SK-N-SH (cell line): ENCODE results near the gene ARMC9. TPM values are rescaled to one million over a fixed set of nuclear protein-coding genes. Genes with fewer than 3 reads are reported as not detected.
"Not testable (repeated sequence)": the region's sequence is repeated elsewhere in the genome, so short reads cannot be mapped to it uniquely, and the experiment has no call there.

Experiments used
- CTCF ChIA-PET: fragments of 300-600, 350-600 bp; formaldehyde crosslinking; extraction: SDS; loops from one replicate; lab custom pipeline; 2021; lab: Yijun Ruan, JAX
- POLR2A ChIA-PET: fragments of 350-600 bp; sonication (Branson Sonifier 250); formaldehyde crosslinking; extraction: SDS; loops from one replicate; lab custom pipeline; 2020; ENCODE audit warnings: antibody characterized with exemption, inconsistent platforms; lab: Yijun Ruan, JAX
- DNase-seq: peaks from one replicate; pipeline ENCODE4 v3.0.0; 2012
- H2AFZ ChIP-seq: fragments of 200-600 bp; sonication (generic); 2 replicates; pipeline ENCODE4 v1.8.1; 2016; ENCODE audit warnings: antibody characterized with exemption, mild to moderate bottlenecking, low read depth
- H3F3A ChIP-seq: fragments of 200-600 bp; sonication (generic); replicated peaks from 2 replicates; pipeline ENCODE3; 2016; ENCODE audit warnings: antibody characterized with exemption, mild to moderate bottlenecking; ENCODE audit not compliant: insufficient read depth
- H3K27ac ChIP-seq, 2 experiments: fragments of 200-500 bp in 1 of 2; fragments of 200-600 bp in 1 of 2; sonication (Bioruptor generic) in 1 of 2; sonication (generic), shearing (Covaris generic) in 1 of 2; 2 replicates each; pipeline versions ENCODE4 v1.5.1 to v1.6.1; 2014 to 2016; ENCODE audit warnings: low read depth in 2 of 2, inconsistent platforms in 1 of 2, low read length in 1 of 2, mild to moderate bottlenecking in 1 of 2, mixed read lengths in 1 of 2
- H3K27me3 ChIP-seq: fragments of 200-600 bp; sonication (generic), shearing (Covaris generic); 2 replicates; pipeline ENCODE4 v1.6.1; 2016; ENCODE audit warnings: mixed run types; ENCODE audit not compliant: insufficient read depth
- H3K36me3 ChIP-seq, 2 experiments: fragments of 200-500 bp in 1 of 2; fragments of 200-600 bp in 1 of 2; sonication (Bioruptor generic) in 1 of 2; sonication (generic) in 1 of 2; replicated peaks in 1 of 2; 2 replicates each; pipeline versions ENCODE3 to v1.5.1; 2014 to 2016; ENCODE audit warnings: low read length in 1 of 2, mild to moderate bottlenecking in 1 of 2; ENCODE audit not compliant: insufficient read depth in 2 of 2, control insufficient read depth in 1 of 2
- H3K4me1 ChIP-seq, 2 experiments: fragments of 200-500 bp in 1 of 2; fragments of 200-600 bp in 1 of 2; sonication (Bioruptor generic) in 1 of 2; sonication (generic), shearing (Covaris generic) in 1 of 2; 2 replicates each; pipeline versions ENCODE4 v1.5.1 to v1.6.1; 2014 to 2016; ENCODE audit warnings: low read depth in 1 of 2, low read length in 1 of 2, mixed run types in 1 of 2; ENCODE audit not compliant: insufficient read depth in 2 of 2, control insufficient read depth in 1 of 2
- H3K4me2 ChIP-seq: fragments of 200-600 bp; sonication (generic), shearing (Covaris generic); 2 replicates; pipeline ENCODE4 v1.6.1; 2017; ENCODE audit warnings: mixed run types
- H3K4me3 ChIP-seq, 2 experiments: fragments of 200-500 bp in 1 of 2; fragments of 200-600 bp in 1 of 2; sonication (Bioruptor generic) in 1 of 2; sonication (generic), shearing (Covaris generic) in 1 of 2; 2 replicates each; pipeline versions ENCODE4 v1.5.1 to v1.8.1; 2014 to 2016; ENCODE audit warnings: low read depth in 2 of 2, inconsistent platforms in 1 of 2, low read length in 1 of 2, mild to moderate bottlenecking in 1 of 2, mixed read lengths in 1 of 2, moderate library complexity in 1 of 2
- H3K79me2 ChIP-seq: fragments of 200-600 bp; sonication (generic); 2 replicates; pipeline ENCODE4 v1.8.1; 2017; ENCODE audit warnings: mild to moderate bottlenecking; ENCODE audit not compliant: insufficient read depth
- H3K9ac ChIP-seq: fragments of 200-600 bp; sonication (generic); 2 replicates; pipeline ENCODE4 v1.6.1; 2017; ENCODE audit warnings: mixed run types
- H3K9me2 ChIP-seq: fragments of 200-600 bp; sonication (generic); 2 replicates; pipeline ENCODE4 v1.6.1; 2017; ENCODE audit warnings: mixed run types
- H3K9me3 ChIP-seq: fragments of 200-600 bp; sonication (generic); 2 replicates; pipeline ENCODE4 v1.6.1; 2017; ENCODE audit warnings: mixed run types, mild to moderate bottlenecking, moderate library complexity
- H4K20me1 ChIP-seq: fragments of 200-600 bp; sonication (generic); 2 replicates; pipeline ENCODE4 v1.6.1; 2017; ENCODE audit warnings: mild to moderate bottlenecking, mixed run types; ENCODE audit not compliant: insufficient read depth
- CHD2 ChIP-seq: fragments of 150-350 bp; IDR thresholded peaks from 2 replicates; pipeline ENCODE4 v1.6.1; 2018; ENCODE audit warnings: low read length; ENCODE audit not compliant: partially characterized antibody
- ELF1 ChIP-seq: IDR thresholded peaks from 2 replicates; pipeline ENCODE4 v1.4.0; 2012
- EP300 ChIP-seq, 2 experiments: IDR thresholded peaks; 2 replicates each; pipeline versions ENCODE4 v1.4.0 to v1.6.1; 2012; ENCODE audit warnings: borderline replicate concordance in 1 of 2, low read depth in 1 of 2, low read length in 1 of 2
- EZH2phosphoT487 ChIP-seq: fragments of 200-600 bp; sonication (generic); IDR thresholded peaks from 2 replicates; pipeline ENCODE4 v1.6.1; 2017; ENCODE audit warnings: low read depth, mixed run types, mild to moderate bottlenecking, antibody characterized with exemption, moderate library complexity, borderline replicate concordance
- FOSL2 ChIP-seq: IDR thresholded peaks from 2 replicates; pipeline ENCODE4 v1.4.0; 2012; ENCODE audit warnings: low read depth, mild to moderate bottlenecking, moderate library complexity, borderline replicate concordance
- FOXM1 ChIP-seq: IDR thresholded peaks from 2 replicates; pipeline ENCODE4 v1.4.0; 2012; ENCODE audit warnings: low read depth, mild to moderate bottlenecking
- IRF3 ChIP-seq: fragments of 150-350 bp; IDR thresholded peaks from 2 replicates; pipeline ENCODE4 v1.6.1; 2016; ENCODE audit warnings: mild to moderate bottlenecking, low read depth, low read length
- NFIC ChIP-seq: IDR thresholded peaks from 2 replicates; pipeline ENCODE4 v1.4.0; 2012; ENCODE audit warnings: borderline replicate concordance
- NRF1 ChIP-seq: IDR thresholded peaks from 2 replicates; pipeline ENCODE4 v1.6.1; 2012; ENCODE audit warnings: low read depth, mild to moderate bottlenecking, low read length
- POLR2AphosphoS5 ChIP-seq: IDR thresholded peaks from 2 replicates; pipeline ENCODE4 v1.6.1; 2012; ENCODE audit warnings: low read depth, low read length
- RAD21 ChIP-seq: IDR thresholded peaks from 2 replicates; pipeline ENCODE4 v1.6.1; 2012; ENCODE audit warnings: mild to moderate bottlenecking, low read length
- SIN3A ChIP-seq: IDR thresholded peaks from 2 replicates; pipeline ENCODE4 v1.6.1; 2012; ENCODE audit warnings: low read depth, mild to moderate bottlenecking, low read length, moderate library complexity, borderline replicate concordance
- TCF12 ChIP-seq: IDR thresholded peaks from 2 replicates; pipeline ENCODE4 v1.4.0; 2012
- TEAD4 ChIP-seq: IDR thresholded peaks from 2 replicates; pipeline ENCODE4 v1.4.0; 2012; ENCODE audit warnings: mild to moderate bottlenecking, borderline replicate concordance; ENCODE audit not compliant: insufficient read depth
- YY1 ChIP-seq: IDR thresholded peaks from 2 replicates; pipeline ENCODE4 v1.4.0; 2012; ENCODE audit warnings: low read depth, mild to moderate bottlenecking
- WGBS: methylation state at CpG from one replicate; pipeline ENCODE4 v1.1.6; 2017; ENCODE audit warnings: low lambda C conversion rate; 5-methylcytosine and 5-hydroxymethylcytosine counted together
- polyA plus RNA-seq, 3 experiments: library from polyadenylated mRNA; depleted of rRNA; stranded (reverse); fragments of >200 nt; gene quantifications; 2 replicates each; pipeline ENCODE4 v1.2.3, GENCODE V29; 2012

ARMC9 gene
- polyA plus RNA-seq, 1 of the 3 experiments (the other 2 are of a cell fraction), result 25.3 TPM

- Histone ChIP-seq H3K4me3 (no peak overlapping the region), H3K79me2 (no peaks in the 10 kb centered on the region), H4K20me1 (no peaks in the 10 kb centered on the region), H3K36me3 (peaks cover 2 to 17% of the 10 kb centered on the region in 2 experiments), H3K9me2 (no peaks in the 10 kb centered on the region), H3K27ac (no peak overlapping the region), H3K9me3 (no peaks in the 10 kb centered on the region), H3K27me3 (no peaks in the 10 kb centered on the region), H3K9ac (no peak overlapping the region), H2AFZ (no peak overlapping the region), H3K4me1 (peaks cover 5 to 10% of the 10 kb centered on the region in 2 experiments)
- 93% methylated on average over 11 of the region's 11 CpGs for WGBS
- ChIA-PET POLR2A (no interaction called here), CTCF (no interaction called here)
- no peak for DNase-seq
- TF ChIP-seq TEAD4 (no peak), EZH2phosphoT487 (no peak), FOXM1 (no peak), TCF12 (no peak)
- TF ChIP-seq, all 33 proteins: peak for 0
- no peak overlapping the region for H3K4me2 ChIP-seq
- peaks cover 3% of the 10 kb centered on the region for H3F3A ChIP-seq
Measured at GRCh38 chr2:231177156-231178025, 21.0 kb upstream of the ARMC9 start.

GRCh38 chr2:231178805-231179204 lies 19.6 kb upstream of the ARMC9 start:
- H3K79me2 ChIP-seq, H3K4me3 ChIP-seq, H4K20me1 ChIP-seq, H3K27me3 ChIP-seq, H3F3A ChIP-seq, POLR2A ChIA-PET, H2AFZ ChIP-seq, DNase-seq, H3K9me3 ChIP-seq, H3K9me2 ChIP-seq, H3K9ac ChIP-seq, H3K4me2 ChIP-seq, H3K27ac ChIP-seq: not testable (repeated sequence)
- H3K36me3 ChIP-seq, result peaks cover 0 to 10% of the 10 kb centered on the region in 2 experiments
- CTCF ChIA-PET, result interaction anchor here (3.9 kb wide), 1 partner anchor 13 kb away, joined by 15 read pairs; no protein-coding TSS in a partner anchor
- WGBS, result 94% methylated on average over 5 of the region's 5 CpGs
- H3K4me1 ChIP-seq, result peaks cover 5 to 12% of the 10 kb centered on the region in 2 experiments

GRCh38 chr2:231181860-231182512 lies 16.4 kb upstream of the ARMC9 start:
- no peaks in the 10 kb centered on the region for H3K79me2 ChIP-seq
- H3K9me2 ChIP-seq, result no peaks in the 10 kb centered on the region
- H3K4me3 ChIP-seq, result no peak overlapping the region
- WGBS, result 75% methylated on average over 9 of the region's 12 CpGs
- H3K4me2 ChIP-seq, result no peak overlapping the region
- no peak overlapping the region for H3K27ac ChIP-seq
- no peaks in the 10 kb centered on the region for H3K9me3 ChIP-seq
- no peak for DNase-seq
- no peaks in the 10 kb centered on the region for H4K20me1 ChIP-seq
- no peak overlapping the region for H3K9ac ChIP-seq
- POLR2A ChIA-PET, result no interaction called here
- H3F3A ChIP-seq, result no peaks in the 10 kb centered on the region
- H3K4me1 ChIP-seq, result peaks cover 5 to 14% of the 10 kb centered on the region in 2 experiments; a peak in 2 of 4 replicates
- H3K36me3 ChIP-seq, result peaks cover 0 to 6% of the 10 kb centered on the region in 2 experiments
- no peak overlapping the region for H2AFZ ChIP-seq
- TF ChIP-seq RAD21 (no peak), POLR2AphosphoS5 (no peak), NRF1 (no peak), FOSL2 (no peak), NFIC (no peak), EP300 (IDR thresholded peaks at IDR 0.05; ENCODE audit: borderline replicate concordance in 1 of 2, low read depth in 1 of 2, low read length in 1 of 2) (no peak), TCF12 (no peak), ELF1 (no peak), CHD2 (no peak), YY1 (no peak), SIN3A (no peak), IRF3 (no peak)
- TF ChIP-seq, all 33 proteins: peak for 0
- no peaks in the 10 kb centered on the region for H3K27me3 ChIP-seq
- CTCF ChIA-PET, result interaction anchor here (0.9 to 3.9 kb wide), 7 partner anchors 9 to 231 kb away, joined by 3 to 15 read pairs (median 4); no protein-coding TSS in a partner anchor
